GM10266 (cell line): ENCODE data around the gene ELOVL2.
"Not testable (repeated sequence)": the region's sequence is repeated elsewhere in the genome, so short reads cannot be mapped to it uniquely, and the experiment has no call there.

Source experiments
- DNase-seq: peaks from one replicate; pipeline ENCODE4 v3.0.0; 2012; ENCODE audit errors: extremely low spot score
- CTCF ChIP-seq: IDR thresholded peaks from 2 replicates; pipeline ENCODE4 v1.5.1; 2012; ENCODE audit warnings: mild to moderate bottlenecking, low read depth; ENCODE audit not compliant: control insufficient read depth, insufficient read depth; ENCODE audit errors: missing control alignments

Gene ELOVL2

GRCh38 chr6:11006061-11006460, 38.0 kb downstream of the ELOVL2 start:
- no peak for TF ChIP-seq CTCF
- DNase-seq: no peak

- DNase-seq: not testable (repeated sequence)
Measured at GRCh38 chr6:11003297-11003696, 40.8 kb downstream of the ELOVL2 start.

- TF ChIP-seq CTCF: no peak
- DNase-seq: no peak
Measured at GRCh38 chr6:11002176-11002575, 41.9 kb downstream of the ELOVL2 start.

GRCh38 chr6:10999994-11000393, 44.1 kb downstream of the ELOVL2 start:
- TF ChIP-seq CTCF: no peak
- DNase-seq: no peak

GRCh38 chr6:10995114-10995707, 48.9 kb downstream of the ELOVL2 start:
- no peak for DNase-seq
- TF ChIP-seq CTCF: no peak

GRCh38 chr6:10993896-10994295, 50.2 kb downstream of the ELOVL2 start:
- no peak for TF ChIP-seq CTCF
- no peak for DNase-seq

- TF ChIP-seq CTCF: no peak
- no peak for DNase-seq
Measured at GRCh38 chr6:10991115-10991514, 53.0 kb downstream of the ELOVL2 start.

GRCh38 chr6:10989587-10989986, 54.5 kb downstream of the ELOVL2 start:
- TF ChIP-seq CTCF: no peak

GRCh38 chr6:10984959-10985358, 59.1 kb downstream of the ELOVL2 start:
- not testable (repeated sequence) for DNase-seq

More at GRCh38 chr6:10989587-10989986, 54.5 kb downstream of the ELOVL2 start:
- DNase-seq: no peak
